ENCODE results near the gene CARMIL1.
"Not testable (repeated sequence)": the region's sequence is repeated elsewhere in the genome, so short reads cannot be mapped to it uniquely, and the experiment has no call there.

CARMIL1 gene

GRCh38 chr6:25297823-25298522 lies 18.8 kb downstream of the CARMIL1 start:
- no peak for DNase-seq (ENCODE audit: low read depth)

GRCh38 chr6:25298523-25298865 lies 19.3 kb downstream of the CARMIL1 start:
- H3K4me3 ChIP-seq (ENCODE audit: low read length); DNase-seq (ENCODE audit: low read depth): not testable (repeated sequence)

More at GRCh38 chr6:25297823-25298522, 18.8 kb downstream of the CARMIL1 start:
- H3K4me3 ChIP-seq (ENCODE audit: low read length) = no peak overlapping the region
- no peak for TF ChIP-seq CTCF (conservative IDR thresholded peaks at IDR 0.05; ENCODE audit: low read length)

GRCh38 chr6:25301362-25301761 lies 22.2 kb downstream of the CARMIL1 start:
- TF ChIP-seq CTCF (conservative IDR thresholded peaks at IDR 0.05; ENCODE audit: low read length) = no peak
- no peak overlapping the region for H3K4me3 ChIP-seq (ENCODE audit: low read length)
- no peak for DNase-seq (ENCODE audit: low read depth)

GRCh38 chr6:25302151-25302550 lies 23.0 kb downstream of the CARMIL1 start:
- DNase-seq (ENCODE audit: low read depth) = peak; percentile 23
- TF ChIP-seq CTCF (conservative IDR thresholded peaks at IDR 0.05; ENCODE audit: low read length) = no peak
- no peak overlapping the region for H3K4me3 ChIP-seq (ENCODE audit: low read length)

GRCh38 chr6:25302677-25303128 lies 23.5 kb downstream of the CARMIL1 start:
- DNase-seq (ENCODE audit: low read depth) = peak; percentile 84
- H3K4me3 ChIP-seq (ENCODE audit: low read length) = no peak overlapping the region
- no peak for TF ChIP-seq CTCF (conservative IDR thresholded peaks at IDR 0.05; ENCODE audit: low read length)

- no peak overlapping the region for H3K4me3 ChIP-seq (ENCODE audit: low read length)
- TF ChIP-seq CTCF (conservative IDR thresholded peaks at IDR 0.05; ENCODE audit: low read length) = no peak
- DNase-seq (ENCODE audit: low read depth) = no peak
These were observed 24.1 kb downstream of the CARMIL1 start for GRCh38 chr6:25303254-25303653.

GRCh38 chr6:25306379-25306778 lies 27.2 kb downstream of the CARMIL1 start:
- no peak for TF ChIP-seq CTCF (conservative IDR thresholded peaks at IDR 0.05; ENCODE audit: low read length)
- DNase-seq (ENCODE audit: low read depth) = no peak

More at GRCh38 chr6:25306379-25306778, 27.2 kb downstream of the CARMIL1 start:
- H3K4me3 ChIP-seq (ENCODE audit: low read length) = no peak overlapping the region
